B cell (primary cell): Measurements from ENCODE around the gene CDH13.

ENCODE experiments used
- EZH2 ChIP-seq: IDR thresholded peaks from 2 replicates; pipeline ENCODE4 v1.6.1; 2012; ENCODE audit warnings: borderline replicate concordance, low read depth, mild to moderate bottlenecking, moderate library complexity, low read length; ENCODE audit not compliant: insufficient read depth, poor library complexity, severe bottlenecking
- TF ChIP-seq, protein P1 (sequence below): fragments of 200-600 bp; IDR thresholded peaks from one replicate; pipeline ENCODE4 v1.8.0; 2022; ENCODE audit warnings: antibody characterized with exemption, mild to moderate bottlenecking

- TF ChIP-seq, protein P1, sequence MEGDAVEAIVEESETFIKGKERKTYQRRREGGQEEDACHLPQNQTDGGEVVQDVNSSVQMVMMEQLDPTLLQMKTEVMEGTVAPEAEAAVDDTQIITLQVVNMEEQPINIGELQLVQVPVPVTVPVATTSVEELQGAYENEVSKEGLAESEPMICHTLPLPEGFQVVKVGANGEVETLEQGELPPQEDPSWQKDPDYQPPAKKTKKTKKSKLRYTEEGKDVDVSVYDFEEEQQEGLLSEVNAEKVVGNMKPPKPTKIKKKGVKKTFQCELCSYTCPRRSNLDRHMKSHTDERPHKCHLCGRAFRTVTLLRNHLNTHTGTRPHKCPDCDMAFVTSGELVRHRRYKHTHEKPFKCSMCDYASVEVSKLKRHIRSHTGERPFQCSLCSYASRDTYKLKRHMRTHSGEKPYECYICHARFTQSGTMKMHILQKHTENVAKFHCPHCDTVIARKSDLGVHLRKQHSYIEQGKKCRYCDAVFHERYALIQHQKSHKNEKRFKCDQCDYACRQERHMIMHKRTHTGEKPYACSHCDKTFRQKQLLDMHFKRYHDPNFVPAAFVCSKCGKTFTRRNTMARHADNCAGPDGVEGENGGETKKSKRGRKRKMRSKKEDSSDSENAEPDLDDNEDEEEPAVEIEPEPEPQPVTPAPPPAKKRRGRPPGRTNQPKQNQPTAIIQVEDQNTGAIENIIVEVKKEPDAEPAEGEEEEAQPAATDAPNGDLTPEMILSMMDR: no peak
- no peak for TF ChIP-seq EZH2
Measured at GRCh38 chr16:83494459-83494858, 867.7 kb downstream of the CDH13 start.
